SK-N-SH (cell line): ENCODE measurements around the gene SPRY1. TPM values are rescaled to one million over a fixed set of nuclear protein-coding genes. Genes with fewer than 3 reads are reported as not detected.

ENCODE experiments used
- CTCF ChIA-PET: fragments of 300-600, 350-600 bp; formaldehyde crosslinking; extraction: SDS; loops from one replicate; lab custom pipeline; 2021; lab: Yijun Ruan, JAX
- POLR2A ChIA-PET: fragments of 350-600 bp; sonication (Branson Sonifier 250); formaldehyde crosslinking; extraction: SDS; loops from one replicate; lab custom pipeline; 2020; ENCODE audit warnings: antibody characterized with exemption, inconsistent platforms; lab: Yijun Ruan, JAX
- DNase-seq: peaks from one replicate; pipeline ENCODE4 v3.0.0; 2012
- H2AFZ ChIP-seq: fragments of 200-600 bp; sonication (generic); 2 replicates; pipeline ENCODE4 v1.8.1; 2016; ENCODE audit warnings: antibody characterized with exemption, mild to moderate bottlenecking, low read depth
- H3F3A ChIP-seq: fragments of 200-600 bp; sonication (generic); replicated peaks from 2 replicates; pipeline ENCODE3; 2016; ENCODE audit warnings: antibody characterized with exemption, mild to moderate bottlenecking; ENCODE audit not compliant: insufficient read depth
- H3K27ac ChIP-seq, 2 experiments: fragments of 200-500 bp in 1 of 2; fragments of 200-600 bp in 1 of 2; sonication (Bioruptor generic) in 1 of 2; sonication (generic), shearing (Covaris generic) in 1 of 2; 2 replicates each; pipeline versions ENCODE4 v1.5.1 to v1.6.1; 2014 to 2016; ENCODE audit warnings: low read depth in 2 of 2, inconsistent platforms in 1 of 2, low read length in 1 of 2, mild to moderate bottlenecking in 1 of 2, mixed read lengths in 1 of 2
- H3K27me3 ChIP-seq: fragments of 200-600 bp; sonication (generic), shearing (Covaris generic); 2 replicates; pipeline ENCODE4 v1.6.1; 2016; ENCODE audit warnings: mixed run types; ENCODE audit not compliant: insufficient read depth
- H3K36me3 ChIP-seq, 2 experiments: fragments of 200-500 bp in 1 of 2; fragments of 200-600 bp in 1 of 2; sonication (Bioruptor generic) in 1 of 2; sonication (generic) in 1 of 2; replicated peaks in 1 of 2; 2 replicates each; pipeline versions ENCODE3 to v1.5.1; 2014 to 2016; ENCODE audit warnings: low read length in 1 of 2, mild to moderate bottlenecking in 1 of 2; ENCODE audit not compliant: insufficient read depth in 2 of 2, control insufficient read depth in 1 of 2
- H3K4me1 ChIP-seq, 2 experiments: fragments of 200-500 bp in 1 of 2; fragments of 200-600 bp in 1 of 2; sonication (Bioruptor generic) in 1 of 2; sonication (generic), shearing (Covaris generic) in 1 of 2; 2 replicates each; pipeline versions ENCODE4 v1.5.1 to v1.6.1; 2014 to 2016; ENCODE audit warnings: low read depth in 1 of 2, low read length in 1 of 2, mixed run types in 1 of 2; ENCODE audit not compliant: insufficient read depth in 2 of 2, control insufficient read depth in 1 of 2
- H3K4me2 ChIP-seq: fragments of 200-600 bp; sonication (generic), shearing (Covaris generic); 2 replicates; pipeline ENCODE4 v1.6.1; 2017; ENCODE audit warnings: mixed run types
- H3K4me3 ChIP-seq, 2 experiments: fragments of 200-500 bp in 1 of 2; fragments of 200-600 bp in 1 of 2; sonication (Bioruptor generic) in 1 of 2; sonication (generic), shearing (Covaris generic) in 1 of 2; 2 replicates each; pipeline versions ENCODE4 v1.5.1 to v1.8.1; 2014 to 2016; ENCODE audit warnings: low read depth in 2 of 2, inconsistent platforms in 1 of 2, low read length in 1 of 2, mild to moderate bottlenecking in 1 of 2, mixed read lengths in 1 of 2, moderate library complexity in 1 of 2
- H3K79me2 ChIP-seq: fragments of 200-600 bp; sonication (generic); 2 replicates; pipeline ENCODE4 v1.8.1; 2017; ENCODE audit warnings: mild to moderate bottlenecking; ENCODE audit not compliant: insufficient read depth
- H3K9ac ChIP-seq: fragments of 200-600 bp; sonication (generic); 2 replicates; pipeline ENCODE4 v1.6.1; 2017; ENCODE audit warnings: mixed run types
- H3K9me2 ChIP-seq: fragments of 200-600 bp; sonication (generic); 2 replicates; pipeline ENCODE4 v1.6.1; 2017; ENCODE audit warnings: mixed run types
- H3K9me3 ChIP-seq: fragments of 200-600 bp; sonication (generic); 2 replicates; pipeline ENCODE4 v1.6.1; 2017; ENCODE audit warnings: mixed run types, mild to moderate bottlenecking, moderate library complexity
- H4K20me1 ChIP-seq: fragments of 200-600 bp; sonication (generic); 2 replicates; pipeline ENCODE4 v1.6.1; 2017; ENCODE audit warnings: mild to moderate bottlenecking, mixed run types; ENCODE audit not compliant: insufficient read depth
- CHD2 ChIP-seq: fragments of 150-350 bp; IDR thresholded peaks from 2 replicates; pipeline ENCODE4 v1.6.1; 2018; ENCODE audit warnings: low read length; ENCODE audit not compliant: partially characterized antibody
- EZH2phosphoT487 ChIP-seq: fragments of 200-600 bp; sonication (generic); IDR thresholded peaks from 2 replicates; pipeline ENCODE4 v1.6.1; 2017; ENCODE audit warnings: low read depth, mixed run types, mild to moderate bottlenecking, antibody characterized with exemption, moderate library complexity, borderline replicate concordance
- FOXM1 ChIP-seq: IDR thresholded peaks from 2 replicates; pipeline ENCODE4 v1.4.0; 2012; ENCODE audit warnings: low read depth, mild to moderate bottlenecking
- MEF2A ChIP-seq: IDR thresholded peaks from 2 replicates; pipeline ENCODE4 v1.4.0; 2012; ENCODE audit warnings: low read depth, borderline replicate concordance
- MXI1 ChIP-seq: IDR thresholded peaks from 2 replicates; pipeline ENCODE4 v1.6.1; 2012; ENCODE audit warnings: mild to moderate bottlenecking, low read depth, low read length, improper control_type of control experiment
- NRF1 ChIP-seq: IDR thresholded peaks from 2 replicates; pipeline ENCODE4 v1.6.1; 2012; ENCODE audit warnings: low read depth, mild to moderate bottlenecking, low read length
- POLR2AphosphoS5 ChIP-seq: IDR thresholded peaks from 2 replicates; pipeline ENCODE4 v1.6.1; 2012; ENCODE audit warnings: low read depth, low read length
- RAD21 ChIP-seq: IDR thresholded peaks from 2 replicates; pipeline ENCODE4 v1.6.1; 2012; ENCODE audit warnings: mild to moderate bottlenecking, low read length
- RFX5 ChIP-seq: IDR thresholded peaks from 2 replicates; pipeline ENCODE4 v1.6.1; 2012; ENCODE audit warnings: mild to moderate bottlenecking, improper control_type of control experiment, low read length
- RXRA ChIP-seq: IDR thresholded peaks from 2 replicates; pipeline ENCODE4 v1.4.0; 2012; ENCODE audit warnings: low read depth, mild to moderate bottlenecking, borderline replicate concordance
- TAF1 ChIP-seq: IDR thresholded peaks from 2 replicates; pipeline ENCODE4 v1.6.1; 2012; ENCODE audit warnings: low read depth, mild to moderate bottlenecking, low read length, moderate library complexity, borderline replicate concordance
- TCF12 ChIP-seq: IDR thresholded peaks from 2 replicates; pipeline ENCODE4 v1.4.0; 2012
- TEAD4 ChIP-seq: IDR thresholded peaks from 2 replicates; pipeline ENCODE4 v1.4.0; 2012; ENCODE audit warnings: mild to moderate bottlenecking, borderline replicate concordance; ENCODE audit not compliant: insufficient read depth
- WGBS: methylation state at CpG from one replicate; pipeline ENCODE4 v1.1.6; 2017; ENCODE audit warnings: low lambda C conversion rate; 5-methylcytosine and 5-hydroxymethylcytosine counted together
- polyA plus RNA-seq, 3 experiments: library from polyadenylated mRNA; depleted of rRNA; stranded (reverse); fragments of >200 nt; gene quantifications; 2 replicates each; pipeline ENCODE4 v1.2.3, GENCODE V29; 2012
- TF ChIP-seq, protein P1 (sequence below): IDR thresholded peaks from 2 replicates; pipeline ENCODE4 v1.4.0; 2012; ENCODE audit warnings: low read depth
- TF ChIP-seq, protein P2 (sequence below): IDR thresholded peaks from 2 replicates; pipeline ENCODE4 v1.4.0; 2012; ENCODE audit warnings: low read depth, borderline replicate concordance
- TF ChIP-seq, protein P3 (sequence below): fragments of 150-350 bp; IDR thresholded peaks from 2 replicates; pipeline ENCODE4 v1.6.1; 2016; ENCODE audit warnings: mild to moderate bottlenecking, low read depth, low read length
- TF ChIP-seq, protein P4 (sequence below): fragments of 200-600 bp; sonication (generic); IDR thresholded peaks from 2 replicates; pipeline ENCODE4 v1.6.1; 2017; ENCODE audit warnings: antibody characterized with exemption, mild to moderate bottlenecking, moderate library complexity
- TF ChIP-seq, protein P5 (sequence below): IDR thresholded peaks from 2 replicates; pipeline ENCODE4; 2012

Gene SPRY1
- polyA plus RNA-seq, 1 of the 3 experiments (the other 2 are of a cell fraction) = 12.4 TPM

DNA sequence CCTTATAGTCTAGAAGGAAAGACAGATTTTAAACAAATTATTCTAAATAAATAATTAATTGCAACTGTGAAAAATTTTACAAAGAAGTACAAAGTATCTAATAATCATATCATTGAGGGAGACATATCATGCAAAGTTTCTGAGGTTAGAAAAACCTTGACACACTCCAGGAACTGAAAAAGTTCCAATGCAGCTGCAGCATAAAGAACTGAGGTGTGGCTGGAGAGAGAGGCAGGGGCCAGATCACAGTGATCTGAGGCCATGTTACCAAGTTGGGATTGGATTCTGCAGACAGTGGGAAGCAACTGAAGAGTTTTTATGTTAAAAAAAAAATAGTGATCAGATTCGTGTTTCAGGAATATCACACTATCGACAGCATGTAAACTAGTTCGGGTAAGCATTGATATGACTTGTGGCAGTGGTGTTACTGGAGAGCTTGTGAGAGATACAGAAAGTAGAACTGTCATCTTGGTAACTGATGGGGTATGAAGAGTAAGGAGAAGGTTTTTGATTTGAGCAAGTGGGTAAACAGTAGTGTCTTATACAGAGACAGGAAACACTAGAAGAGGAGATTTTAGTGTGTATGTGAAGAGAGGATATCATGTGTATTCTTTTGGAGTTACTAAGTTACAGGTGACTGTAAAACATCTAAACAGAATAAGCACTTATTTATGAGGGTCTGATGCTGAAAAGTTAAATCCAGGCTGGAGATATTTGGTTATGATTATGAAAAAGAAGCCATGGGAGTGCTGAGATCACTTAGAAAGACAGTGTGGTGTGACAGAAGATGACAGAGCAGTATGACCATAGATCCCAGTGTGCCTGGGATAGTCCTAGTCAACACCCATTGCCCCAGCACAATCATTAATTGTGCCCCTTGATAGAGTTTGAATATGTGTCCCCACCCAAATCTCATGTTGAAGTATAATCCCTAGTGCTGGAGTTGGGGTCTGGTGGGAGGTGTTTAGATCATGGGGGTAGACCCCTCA is 15.6 kb upstream of the SPRY1 start:
- POLR2A ChIA-PET = no interaction called here
- 90% methylated on average over 3 of the region's 3 CpGs for WGBS
- no peak for DNase-seq
- Histone ChIP-seq H3K27ac (no peak overlapping the region), H3K4me3 (no peak overlapping the region), H3K36me3 (no peaks in the 10 kb centered on the region), H3F3A (peaks cover 1% of the 10 kb centered on the region), H3K9me3 (no peaks in the 10 kb centered on the region), H3K9ac (no peak overlapping the region), H3K79me2 (no peaks in the 10 kb centered on the region), H2AFZ (no peak overlapping the region), H3K27me3 (no peaks in the 10 kb centered on the region), H3K9me2 (no peaks in the 10 kb centered on the region), H4K20me1 (no peaks in the 10 kb centered on the region), H3K4me2 (no peak overlapping the region), H3K4me1 (no peaks in the 10 kb centered on the region)
- CTCF ChIA-PET = no interaction called here
- TF ChIP-seq MEF2A (no peak), MXI1 (no peak), CHD2 (no peak), TAF1 (no peak), RXRA (no peak), TCF12 (no peak), TEAD4 (no peak), NRF1 (no peak), RAD21 (no peak), RFX5 (no peak), FOXM1 (no peak), POLR2AphosphoS5 (no peak), EZH2phosphoT487 (no peak)
- TF ChIP-seq, protein P1, sequence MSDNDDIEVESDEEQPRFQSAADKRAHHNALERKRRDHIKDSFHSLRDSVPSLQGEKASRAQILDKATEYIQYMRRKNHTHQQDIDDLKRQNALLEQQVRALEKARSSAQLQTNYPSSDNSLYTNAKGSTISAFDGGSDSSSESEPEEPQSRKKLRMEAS = no peak
- TF ChIP-seq, protein P2, sequence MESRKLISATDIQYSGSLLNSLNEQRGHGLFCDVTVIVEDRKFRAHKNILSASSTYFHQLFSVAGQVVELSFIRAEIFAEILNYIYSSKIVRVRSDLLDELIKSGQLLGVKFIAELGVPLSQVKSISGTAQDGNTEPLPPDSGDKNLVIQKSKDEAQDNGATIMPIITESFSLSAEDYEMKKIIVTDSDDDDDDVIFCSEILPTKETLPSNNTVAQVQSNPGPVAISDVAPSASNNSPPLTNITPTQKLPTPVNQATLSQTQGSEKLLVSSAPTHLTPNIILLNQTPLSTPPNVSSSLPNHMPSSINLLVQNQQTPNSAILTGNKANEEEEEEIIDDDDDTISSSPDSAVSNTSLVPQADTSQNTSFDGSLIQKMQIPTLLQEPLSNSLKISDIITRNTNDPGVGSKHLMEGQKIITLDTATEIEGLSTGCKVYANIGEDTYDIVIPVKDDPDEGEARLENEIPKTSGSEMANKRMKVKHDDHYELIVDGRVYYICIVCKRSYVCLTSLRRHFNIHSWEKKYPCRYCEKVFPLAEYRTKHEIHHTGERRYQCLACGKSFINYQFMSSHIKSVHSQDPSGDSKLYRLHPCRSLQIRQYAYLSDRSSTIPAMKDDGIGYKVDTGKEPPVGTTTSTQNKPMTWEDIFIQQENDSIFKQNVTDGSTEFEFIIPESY = no peak
- TF ChIP-seq, protein P3, sequence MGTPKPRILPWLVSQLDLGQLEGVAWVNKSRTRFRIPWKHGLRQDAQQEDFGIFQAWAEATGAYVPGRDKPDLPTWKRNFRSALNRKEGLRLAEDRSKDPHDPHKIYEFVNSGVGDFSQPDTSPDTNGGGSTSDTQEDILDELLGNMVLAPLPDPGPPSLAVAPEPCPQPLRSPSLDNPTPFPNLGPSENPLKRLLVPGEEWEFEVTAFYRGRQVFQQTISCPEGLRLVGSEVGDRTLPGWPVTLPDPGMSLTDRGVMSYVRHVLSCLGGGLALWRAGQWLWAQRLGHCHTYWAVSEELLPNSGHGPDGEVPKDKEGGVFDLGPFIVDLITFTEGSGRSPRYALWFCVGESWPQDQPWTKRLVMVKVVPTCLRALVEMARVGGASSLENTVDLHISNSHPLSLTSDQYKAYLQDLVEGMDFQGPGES = no peak
- TF ChIP-seq, protein P4, sequence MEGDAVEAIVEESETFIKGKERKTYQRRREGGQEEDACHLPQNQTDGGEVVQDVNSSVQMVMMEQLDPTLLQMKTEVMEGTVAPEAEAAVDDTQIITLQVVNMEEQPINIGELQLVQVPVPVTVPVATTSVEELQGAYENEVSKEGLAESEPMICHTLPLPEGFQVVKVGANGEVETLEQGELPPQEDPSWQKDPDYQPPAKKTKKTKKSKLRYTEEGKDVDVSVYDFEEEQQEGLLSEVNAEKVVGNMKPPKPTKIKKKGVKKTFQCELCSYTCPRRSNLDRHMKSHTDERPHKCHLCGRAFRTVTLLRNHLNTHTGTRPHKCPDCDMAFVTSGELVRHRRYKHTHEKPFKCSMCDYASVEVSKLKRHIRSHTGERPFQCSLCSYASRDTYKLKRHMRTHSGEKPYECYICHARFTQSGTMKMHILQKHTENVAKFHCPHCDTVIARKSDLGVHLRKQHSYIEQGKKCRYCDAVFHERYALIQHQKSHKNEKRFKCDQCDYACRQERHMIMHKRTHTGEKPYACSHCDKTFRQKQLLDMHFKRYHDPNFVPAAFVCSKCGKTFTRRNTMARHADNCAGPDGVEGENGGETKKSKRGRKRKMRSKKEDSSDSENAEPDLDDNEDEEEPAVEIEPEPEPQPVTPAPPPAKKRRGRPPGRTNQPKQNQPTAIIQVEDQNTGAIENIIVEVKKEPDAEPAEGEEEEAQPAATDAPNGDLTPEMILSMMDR = no peak
- TF ChIP-seq, protein P5, sequence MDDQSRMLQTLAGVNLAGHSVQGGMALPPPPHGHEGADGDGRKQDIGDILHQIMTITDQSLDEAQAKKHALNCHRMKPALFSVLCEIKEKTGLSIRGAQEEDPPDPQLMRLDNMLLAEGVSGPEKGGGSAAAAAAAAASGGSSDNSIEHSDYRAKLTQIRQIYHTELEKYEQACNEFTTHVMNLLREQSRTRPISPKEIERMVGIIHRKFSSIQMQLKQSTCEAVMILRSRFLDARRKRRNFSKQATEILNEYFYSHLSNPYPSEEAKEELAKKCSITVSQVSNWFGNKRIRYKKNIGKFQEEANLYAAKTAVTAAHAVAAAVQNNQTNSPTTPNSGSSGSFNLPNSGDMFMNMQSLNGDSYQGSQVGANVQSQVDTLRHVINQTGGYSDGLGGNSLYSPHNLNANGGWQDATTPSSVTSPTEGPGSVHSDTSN = no peak
